ENCODE data around the gene CEP112. TPM values are rescaled to one million over a fixed set of nuclear protein-coding genes. Genes with fewer than 3 reads are reported as not detected.

CEP112 gene
- total and polyA plus RNA-seq, 2 of the 13 experiments (the other 11 are each of a cell fraction or from before 2014, with no cell fraction given): 1.2 to 3.4 TPM

- no peak for ATAC-seq
- Histone ChIP-seq H3K27ac (ENCODE audit: extremely low read length, insufficient read depth, low read length) (no peak overlapping the region), H3K27me3 (ENCODE audit: control insufficient read depth in 1 of 2, insufficient read depth in 2 of 2, low read length in 2 of 2) (no peaks in the 10 kb centered on the region; a peak in 1 of 5 replicates), H4K20me1 (ENCODE audit: insufficient read depth, low read length) (no peaks in the 10 kb centered on the region), H3K9ac (ENCODE audit: insufficient read depth, low read depth, low read length) (no peak overlapping the region), H3K79me2 (ENCODE audit: insufficient read depth, low read length) (no peaks in the 10 kb centered on the region), H3K36me3 (replicated peaks in 1 of 2; ENCODE audit: control insufficient read depth in 1 of 2, insufficient read depth in 2 of 2, low read length in 2 of 2) (no peaks in the 10 kb centered on the region), H2AFZ (ENCODE audit: low read length) (no peak overlapping the region), H3K4me1 (ENCODE audit: insufficient read depth, low read length) (no peaks in the 10 kb centered on the region), H3K4me2 (ENCODE audit: low read depth, low read length) (no peak overlapping the region), H3K9me3 (ENCODE audit: low read length) (no peaks in the 10 kb centered on the region), H3K4me3 (replicated peaks in 1 of 3; ENCODE audit: insufficient read depth in 1 of 3, low read depth in 2 of 3, low read length in 3 of 3) (no peak overlapping the region)
- FAIRE-seq: no peak
- CTCF ChIA-PET (ENCODE audit: low intra/inter-chr PET ratio, low total read pairs): no interaction called here
- DNase-seq (ENCODE audit: low spot score): no peak
- BruUV-seq (replicated peaks): no TSS peak
- TF ChIP-seq ZNF570 (CRISPR knock-in tag; IDR thresholded peaks at IDR 0.05; ENCODE audit: borderline replicate concordance) (no peak), ZBTB44 (CRISPR knock-in tag; IDR thresholded peaks at IDR 0.05) (no peak), NR3C1 (CRISPR knock-in tag; IDR thresholded peaks at IDR 0.05) (no peak), REL (CRISPR knock-in tag; conservative IDR thresholded peaks at IDR 0.05) (no peak), RARG (CRISPR knock-in tag; IDR thresholded peaks at IDR 0.05; ENCODE audit: low read depth) (no peak), ZNF232 (CRISPR knock-in tag; IDR thresholded peaks at IDR 0.05; ENCODE audit: borderline replicate concordance) (no peak), KLF15 (CRISPR knock-in tag; IDR thresholded peaks at IDR 0.05; ENCODE audit: borderline replicate concordance) (no peak), KDM6A (CRISPR knock-in tag; IDR thresholded peaks at IDR 0.05; ENCODE audit: low read depth) (no peak), ZNF331 (CRISPR knock-in tag; IDR thresholded peaks at IDR 0.05) (no peak), HIC2 (CRISPR knock-in tag; IDR thresholded peaks at IDR 0.05; ENCODE audit: low read depth) (no peak), TBX3 (IDR thresholded peaks at IDR 0.05; ENCODE audit: borderline replicate concordance) (no peak), ZBTB21 (CRISPR knock-in tag; IDR thresholded peaks at IDR 0.05) (no peak), ZNF773 (CRISPR knock-in tag; IDR thresholded peaks at IDR 0.05; ENCODE audit: borderline replicate concordance) (no peak)
- in situ Hi-C loops (cut with HindIII; ENCODE audit: extremely low pct_ligation_motif_present, low pct_unique_long_range_greater_than_20kb) (no loop called here), intact Hi-C loops (cut with micrococcal nuclease; ENCODE audit: unreplicated experiment) (no loop called here)
- POLR2A ChIA-PET: no interaction called here
These were observed 368.2 kb downstream of the CEP112 start for GRCh38 chr17:65823713-65824112.

Measured in HepG2 (cell line).